ENCODE results near the gene EMC9.

EMC9 gene

DNA sequence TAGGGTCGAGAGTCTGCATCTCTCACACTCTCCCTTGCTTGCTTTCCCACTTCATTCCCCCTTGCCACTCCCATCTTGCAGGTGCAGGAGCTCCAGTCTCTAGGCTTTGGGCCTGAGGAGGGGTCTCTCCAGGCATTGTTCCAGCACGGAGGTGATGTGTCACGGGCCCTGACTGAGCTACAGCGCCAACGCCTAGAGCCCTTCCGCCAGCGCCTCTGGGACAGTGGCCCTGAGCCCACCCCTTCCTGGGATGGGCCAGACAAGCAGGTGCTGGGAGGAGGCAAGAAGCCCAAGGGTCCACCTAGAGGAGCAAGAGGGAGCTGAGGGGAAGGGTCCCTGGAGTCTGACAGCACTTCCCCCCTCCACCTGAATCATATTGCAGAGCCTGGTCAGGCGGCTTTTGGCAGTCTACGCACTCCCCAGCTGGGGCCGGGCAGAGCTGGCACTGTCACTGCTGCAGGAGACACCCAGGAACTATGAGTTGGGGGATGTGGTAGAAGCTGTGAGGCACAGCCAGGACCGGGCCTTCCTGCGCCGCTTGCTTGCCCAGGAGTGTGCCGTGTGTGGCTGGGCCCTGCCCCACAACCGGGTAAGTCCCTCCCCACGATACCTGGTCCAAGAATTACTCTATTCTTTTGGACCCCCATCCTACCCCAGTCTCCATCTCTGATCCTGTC is 10.2 kb upstream of the EMC9 start:
- no peak overlapping the region for H2AFZ ChIP-seq (ENCODE audit: insufficient read depth, low read length, poor library complexity)
- no peaks in the 10 kb centered on the region for H3K27me3 ChIP-seq (ENCODE audit: insufficient read depth, low read length)
- WGBS (ENCODE audit: extremely low coverage, insufficient coverage, insufficient read length): no CpG with 5 or more reads among the region's 16 CpGs
- peaks cover 8% of the 10 kb centered on the region in 2 experiments for H3K4me1 ChIP-seq (ENCODE audit: control insufficient read depth in 1 of 2, insufficient read depth in 2 of 2, low read length in 2 of 2)
- no peak overlapping the region for H2BK12ac ChIP-seq (ENCODE audit: low read length)
- H4K91ac ChIP-seq (ENCODE audit: low read depth, low read length): no peak overlapping the region
- H3K14ac ChIP-seq (ENCODE audit: low read length): no peak overlapping the region
- no peak overlapping the region for H3K18ac ChIP-seq (ENCODE audit: low read length)
- peaks cover 9% of the 10 kb centered on the region for H3K79me1 ChIP-seq (ENCODE audit: low read length)
- H3K4ac ChIP-seq (ENCODE audit: low read depth, low read length): no peak overlapping the region
- no peak overlapping the region for H4K8ac ChIP-seq (ENCODE audit: low read depth, low read length)
- no peak overlapping the region for H4K12ac ChIP-seq (ENCODE audit: low read depth, low read length)
- H2BK120ac ChIP-seq (ENCODE audit: insufficient read depth, low read length, poor library complexity): no peak overlapping the region
- H3K23ac ChIP-seq (ENCODE audit: low read length): no peak overlapping the region
- no peak overlapping the region for H2AK5ac ChIP-seq (ENCODE audit: low read length)
- peaks cover 11% of the 10 kb centered on the region for H3K79me2 ChIP-seq (ENCODE audit: control insufficient read depth, insufficient read depth, low read length, poor library complexity)
- no peak overlapping the region for H3K9ac ChIP-seq (ENCODE audit: low read length)
- H3K4me2 ChIP-seq (ENCODE audit: low read length): no peak overlapping the region
- no peak overlapping the region for H2BK5ac ChIP-seq (ENCODE audit: low read depth, low read length, poor library complexity)
- H3K4me3 ChIP-seq (ENCODE audit: low read depth, low read length): no peak overlapping the region
- H3K9me3 ChIP-seq (ENCODE audit: insufficient read depth, low read depth, low read length): peaks cover 3% of the 10 kb centered on the region
- DNase-seq: no peak
- H3K27ac ChIP-seq (ENCODE audit: low read depth, low read length): no peak overlapping the region
- H3K36me3 ChIP-seq (ENCODE audit: control insufficient read depth in 1 of 2, insufficient read depth in 2 of 2, low read length in 2 of 2): peaks cover 42 to 54% of the 10 kb centered on the region in 2 experiments

DNA sequence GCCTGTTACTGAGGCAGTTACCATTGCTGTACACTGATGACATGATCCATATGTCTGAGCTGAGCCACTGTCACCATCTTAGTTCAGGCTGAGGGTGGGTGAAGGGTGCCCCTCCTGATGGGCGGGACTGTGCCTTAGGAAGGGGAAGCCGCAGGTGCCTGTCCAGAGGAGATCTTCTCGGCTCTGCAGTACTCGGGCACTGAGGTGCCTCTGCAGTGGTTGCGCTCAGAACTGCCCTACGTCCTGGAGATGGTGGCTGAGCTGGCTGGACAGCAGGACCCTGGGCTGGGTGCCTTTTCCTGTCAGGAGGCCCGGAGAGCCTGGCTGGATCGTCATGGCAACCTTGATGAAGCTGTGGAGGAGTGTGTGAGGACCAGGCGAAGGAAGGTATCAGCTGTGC is 9.6 kb upstream of the EMC9 start:
- no peak overlapping the region for H3K9ac ChIP-seq (ENCODE audit: low read length)
- H3K18ac ChIP-seq (ENCODE audit: low read length): no peak overlapping the region
- H3K4me2 ChIP-seq (ENCODE audit: low read length): no peak overlapping the region
- H2BK5ac ChIP-seq (ENCODE audit: low read depth, low read length, poor library complexity): no peak overlapping the region
- no peak overlapping the region for H2AFZ ChIP-seq (ENCODE audit: insufficient read depth, low read length, poor library complexity)
- no peak overlapping the region for H4K91ac ChIP-seq (ENCODE audit: low read depth, low read length)
- no peak overlapping the region for H3K4me3 ChIP-seq (ENCODE audit: low read depth, low read length)
- H3K79me1 ChIP-seq (ENCODE audit: low read length): peaks cover 13% of the 10 kb centered on the region
- no peak overlapping the region for H3K4ac ChIP-seq (ENCODE audit: low read depth, low read length)
- H3K4me1 ChIP-seq (ENCODE audit: control insufficient read depth in 1 of 2, insufficient read depth in 2 of 2, low read length in 2 of 2): peaks cover 8 to 9% of the 10 kb centered on the region in 2 experiments
- H4K8ac ChIP-seq (ENCODE audit: low read depth, low read length): no peak overlapping the region
- no peak overlapping the region for H3K14ac ChIP-seq (ENCODE audit: low read length)
- H2BK12ac ChIP-seq (ENCODE audit: low read length): no peak overlapping the region
- H4K12ac ChIP-seq (ENCODE audit: low read depth, low read length): no peak overlapping the region
- no peak overlapping the region for H3K27ac ChIP-seq (ENCODE audit: low read depth, low read length)
- no peak overlapping the region for H2BK120ac ChIP-seq (ENCODE audit: insufficient read depth, low read length, poor library complexity)
- no peak overlapping the region for H3K23ac ChIP-seq (ENCODE audit: low read length)
- DNase-seq: no peak
- no peaks in the 10 kb centered on the region for H3K27me3 ChIP-seq (ENCODE audit: insufficient read depth, low read length)
- peaks cover 38 to 49% of the 10 kb centered on the region in 2 experiments for H3K36me3 ChIP-seq (ENCODE audit: control insufficient read depth in 1 of 2, insufficient read depth in 2 of 2, low read length in 2 of 2)
- peaks cover 3% of the 10 kb centered on the region for H3K9me3 ChIP-seq (ENCODE audit: insufficient read depth, low read depth, low read length)
- H3K79me2 ChIP-seq (ENCODE audit: control insufficient read depth, insufficient read depth, low read length, poor library complexity): peaks cover 14% of the 10 kb centered on the region
- no CpG with 5 or more reads among the region's 9 CpGs for WGBS (ENCODE audit: extremely low coverage, insufficient coverage, insufficient read length)
- H2AK5ac ChIP-seq (ENCODE audit: low read length): no peak overlapping the region

DNA sequence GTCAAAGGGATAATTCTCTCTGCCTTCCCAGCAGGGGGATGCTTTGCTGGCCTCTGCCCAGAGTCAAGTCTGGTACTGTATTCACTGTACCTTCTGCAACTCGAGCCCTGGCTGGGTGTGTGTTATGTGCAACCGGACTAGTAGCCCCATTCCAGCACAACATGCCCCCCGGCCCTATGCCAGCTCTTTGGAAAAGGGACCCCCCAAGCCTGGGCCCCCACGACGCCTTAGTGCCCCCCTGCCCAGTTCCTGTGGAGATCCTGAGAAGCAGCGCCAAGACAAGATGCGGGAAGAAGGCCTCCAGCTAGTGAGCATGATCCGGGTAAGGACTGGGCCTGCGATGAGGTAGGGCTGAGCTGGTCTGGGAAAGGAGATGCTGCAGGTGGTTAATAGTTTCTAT is 9.2 kb upstream of the EMC9 start:
- Histone ChIP-seq H4K8ac (ENCODE audit: low read depth, low read length) (no peak overlapping the region), H2AFZ (ENCODE audit: insufficient read depth, low read length, poor library complexity) (no peak overlapping the region), H3K14ac (ENCODE audit: low read length) (no peak overlapping the region), H2AK5ac (ENCODE audit: low read length) (no peak overlapping the region), H3K9me3 (ENCODE audit: insufficient read depth, low read depth, low read length) (peaks cover 3% of the 10 kb centered on the region), H3K4me1 (ENCODE audit: control insufficient read depth in 1 of 2, insufficient read depth in 2 of 2, low read length in 2 of 2) (peaks cover 10 to 13% of the 10 kb centered on the region in 2 experiments), H3K27ac (ENCODE audit: low read depth, low read length) (no peak overlapping the region), H3K79me1 (ENCODE audit: low read length) (peaks cover 13% of the 10 kb centered on the region), H4K91ac (ENCODE audit: low read depth, low read length) (no peak overlapping the region), H3K4me2 (ENCODE audit: low read length) (no peak overlapping the region), H3K9ac (ENCODE audit: low read length) (no peak overlapping the region), H2BK120ac (ENCODE audit: insufficient read depth, low read length, poor library complexity) (no peak overlapping the region), H3K18ac (ENCODE audit: low read length) (no peak overlapping the region), H2BK5ac (ENCODE audit: low read depth, low read length, poor library complexity) (no peak overlapping the region), H3K27me3 (ENCODE audit: insufficient read depth, low read length) (no peaks in the 10 kb centered on the region), H3K4ac (ENCODE audit: low read depth, low read length) (no peak overlapping the region), H4K12ac (ENCODE audit: low read depth, low read length) (no peak overlapping the region), H3K4me3 (ENCODE audit: low read depth, low read length) (no peak overlapping the region), H3K79me2 (ENCODE audit: control insufficient read depth, insufficient read depth, low read length, poor library complexity) (peaks cover 14% of the 10 kb centered on the region), H2BK12ac (ENCODE audit: low read length) (no peak overlapping the region), H3K23ac (ENCODE audit: low read length) (no peak overlapping the region), H3K36me3 (ENCODE audit: control insufficient read depth in 1 of 2, insufficient read depth in 2 of 2, low read length in 2 of 2) (peaks cover 37 to 46% of the 10 kb centered on the region in 2 experiments)
- WGBS (ENCODE audit: extremely low coverage, insufficient coverage, insufficient read length): no CpG with 5 or more reads among the region's 9 CpGs
- DNase-seq: no peak

DNA sequence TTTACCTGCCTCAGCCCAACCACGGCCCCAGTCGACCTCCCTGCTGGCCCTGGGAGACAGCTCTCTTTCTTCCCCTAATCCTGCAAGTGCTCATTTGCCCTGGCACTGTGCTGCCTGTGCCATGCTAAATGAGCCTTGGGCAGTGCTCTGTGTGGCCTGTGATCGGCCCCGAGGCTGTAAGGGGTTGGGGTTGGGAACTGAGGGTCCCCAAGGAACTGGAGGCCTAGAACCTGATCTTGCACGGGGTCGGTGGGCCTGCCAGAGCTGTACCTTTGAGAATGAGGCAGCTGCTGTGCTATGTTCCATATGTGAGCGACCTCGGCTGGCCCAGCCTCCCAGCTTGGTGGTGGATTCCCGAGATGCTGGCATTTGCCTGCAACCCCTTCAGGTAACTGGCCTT is 8.7 kb upstream of the EMC9 start:
- Histone ChIP-seq H3K79me1 (ENCODE audit: low read length) (peaks cover 13% of the 10 kb centered on the region), H3K4me3 (ENCODE audit: low read depth, low read length) (no peak overlapping the region), H4K8ac (ENCODE audit: low read depth, low read length) (no peak overlapping the region), H2BK5ac (ENCODE audit: low read depth, low read length, poor library complexity) (no peak overlapping the region), H4K91ac (ENCODE audit: low read depth, low read length) (no peak overlapping the region), H3K4ac (ENCODE audit: low read depth, low read length) (peak overlapping the region; percentile 12), H3K27me3 (ENCODE audit: insufficient read depth, low read length) (no peaks in the 10 kb centered on the region), H2BK120ac (ENCODE audit: insufficient read depth, low read length, poor library complexity) (no peak overlapping the region), H2AK5ac (ENCODE audit: low read length) (no peak overlapping the region), H3K79me2 (ENCODE audit: control insufficient read depth, insufficient read depth, low read length, poor library complexity) (peaks cover 14% of the 10 kb centered on the region), H3K23ac (ENCODE audit: low read length) (no peak overlapping the region), H3K14ac (ENCODE audit: low read length) (no peak overlapping the region), H2AFZ (ENCODE audit: insufficient read depth, low read length, poor library complexity) (no peak overlapping the region), H4K12ac (ENCODE audit: low read depth, low read length) (no peak overlapping the region), H3K18ac (ENCODE audit: low read length) (no peak overlapping the region), H3K27ac (ENCODE audit: low read depth, low read length) (no peak overlapping the region), H3K4me1 (ENCODE audit: control insufficient read depth in 1 of 2, insufficient read depth in 2 of 2, low read length in 2 of 2) (peaks cover 10 to 16% of the 10 kb centered on the region in 2 experiments), H3K9me3 (ENCODE audit: insufficient read depth, low read depth, low read length) (peaks cover 3% of the 10 kb centered on the region), H3K4me2 (ENCODE audit: low read length) (no peak overlapping the region), H3K9ac (ENCODE audit: low read length) (no peak overlapping the region), H3K36me3 (ENCODE audit: control insufficient read depth in 1 of 2, insufficient read depth in 2 of 2, low read length in 2 of 2) (peaks cover 32 to 41% of the 10 kb centered on the region in 2 experiments), H2BK12ac (ENCODE audit: low read length) (no peak overlapping the region)
- WGBS (ENCODE audit: extremely low coverage, insufficient coverage, insufficient read length): no CpG with 5 or more reads among the region's 9 CpGs
- DNase-seq: no peak
